ENCODE data around the gene FGA.

- TF ChIP-seq POLR2AphosphoS5 (IDR thresholded peaks at IDR 0.05; ENCODE audit: low read depth, low read length): no peak
- no peak for TF ChIP-seq RAD21 (IDR thresholded peaks at IDR 0.05; ENCODE audit: low read length)
- TF ChIP-seq TCF12 (IDR thresholded peaks at IDR 0.05): no peak
- TF ChIP-seq, protein P1, sequence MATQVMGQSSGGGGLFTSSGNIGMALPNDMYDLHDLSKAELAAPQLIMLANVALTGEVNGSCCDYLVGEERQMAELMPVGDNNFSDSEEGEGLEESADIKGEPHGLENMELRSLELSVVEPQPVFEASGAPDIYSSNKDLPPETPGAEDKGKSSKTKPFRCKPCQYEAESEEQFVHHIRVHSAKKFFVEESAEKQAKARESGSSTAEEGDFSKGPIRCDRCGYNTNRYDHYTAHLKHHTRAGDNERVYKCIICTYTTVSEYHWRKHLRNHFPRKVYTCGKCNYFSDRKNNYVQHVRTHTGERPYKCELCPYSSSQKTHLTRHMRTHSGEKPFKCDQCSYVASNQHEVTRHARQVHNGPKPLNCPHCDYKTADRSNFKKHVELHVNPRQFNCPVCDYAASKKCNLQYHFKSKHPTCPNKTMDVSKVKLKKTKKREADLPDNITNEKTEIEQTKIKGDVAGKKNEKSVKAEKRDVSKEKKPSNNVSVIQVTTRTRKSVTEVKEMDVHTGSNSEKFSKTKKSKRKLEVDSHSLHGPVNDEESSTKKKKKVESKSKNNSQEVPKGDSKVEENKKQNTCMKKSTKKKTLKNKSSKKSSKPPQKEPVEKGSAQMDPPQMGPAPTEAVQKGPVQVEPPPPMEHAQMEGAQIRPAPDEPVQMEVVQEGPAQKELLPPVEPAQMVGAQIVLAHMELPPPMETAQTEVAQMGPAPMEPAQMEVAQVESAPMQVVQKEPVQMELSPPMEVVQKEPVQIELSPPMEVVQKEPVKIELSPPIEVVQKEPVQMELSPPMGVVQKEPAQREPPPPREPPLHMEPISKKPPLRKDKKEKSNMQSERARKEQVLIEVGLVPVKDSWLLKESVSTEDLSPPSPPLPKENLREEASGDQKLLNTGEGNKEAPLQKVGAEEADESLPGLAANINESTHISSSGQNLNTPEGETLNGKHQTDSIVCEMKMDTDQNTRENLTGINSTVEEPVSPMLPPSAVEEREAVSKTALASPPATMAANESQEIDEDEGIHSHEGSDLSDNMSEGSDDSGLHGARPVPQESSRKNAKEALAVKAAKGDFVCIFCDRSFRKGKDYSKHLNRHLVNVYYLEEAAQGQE (IDR thresholded peaks at IDR 0.05; ENCODE audit: low read depth, low read length): no peak
- TF ChIP-seq, protein P2, sequence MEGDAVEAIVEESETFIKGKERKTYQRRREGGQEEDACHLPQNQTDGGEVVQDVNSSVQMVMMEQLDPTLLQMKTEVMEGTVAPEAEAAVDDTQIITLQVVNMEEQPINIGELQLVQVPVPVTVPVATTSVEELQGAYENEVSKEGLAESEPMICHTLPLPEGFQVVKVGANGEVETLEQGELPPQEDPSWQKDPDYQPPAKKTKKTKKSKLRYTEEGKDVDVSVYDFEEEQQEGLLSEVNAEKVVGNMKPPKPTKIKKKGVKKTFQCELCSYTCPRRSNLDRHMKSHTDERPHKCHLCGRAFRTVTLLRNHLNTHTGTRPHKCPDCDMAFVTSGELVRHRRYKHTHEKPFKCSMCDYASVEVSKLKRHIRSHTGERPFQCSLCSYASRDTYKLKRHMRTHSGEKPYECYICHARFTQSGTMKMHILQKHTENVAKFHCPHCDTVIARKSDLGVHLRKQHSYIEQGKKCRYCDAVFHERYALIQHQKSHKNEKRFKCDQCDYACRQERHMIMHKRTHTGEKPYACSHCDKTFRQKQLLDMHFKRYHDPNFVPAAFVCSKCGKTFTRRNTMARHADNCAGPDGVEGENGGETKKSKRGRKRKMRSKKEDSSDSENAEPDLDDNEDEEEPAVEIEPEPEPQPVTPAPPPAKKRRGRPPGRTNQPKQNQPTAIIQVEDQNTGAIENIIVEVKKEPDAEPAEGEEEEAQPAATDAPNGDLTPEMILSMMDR (IDR thresholded peaks at IDR 0.05): no peak
- TF ChIP-seq TAF1 (IDR thresholded peaks at IDR 0.05; ENCODE audit: borderline replicate concordance, low read depth, low read length): no peak
- TF ChIP-seq TEAD4 (IDR thresholded peaks at IDR 0.05; ENCODE audit: borderline replicate concordance, insufficient read depth): no peak
- TF ChIP-seq GABPA (IDR thresholded peaks at IDR 0.05; ENCODE audit: low read depth): no peak
- TF ChIP-seq EP300 (IDR thresholded peaks at IDR 0.05; ENCODE audit: borderline replicate concordance in 1 of 2, low read depth in 1 of 2, low read length in 1 of 2): no peak
- TF ChIP-seq NRF1 (IDR thresholded peaks at IDR 0.05; ENCODE audit: low read depth, low read length): no peak
- TF ChIP-seq YY1 (IDR thresholded peaks at IDR 0.05; ENCODE audit: low read depth): no peak
- no peak for TF ChIP-seq USF2 (IDR thresholded peaks at IDR 0.05; ENCODE audit: borderline replicate concordance, low read depth, low read length)
- TF ChIP-seq, protein P3, sequence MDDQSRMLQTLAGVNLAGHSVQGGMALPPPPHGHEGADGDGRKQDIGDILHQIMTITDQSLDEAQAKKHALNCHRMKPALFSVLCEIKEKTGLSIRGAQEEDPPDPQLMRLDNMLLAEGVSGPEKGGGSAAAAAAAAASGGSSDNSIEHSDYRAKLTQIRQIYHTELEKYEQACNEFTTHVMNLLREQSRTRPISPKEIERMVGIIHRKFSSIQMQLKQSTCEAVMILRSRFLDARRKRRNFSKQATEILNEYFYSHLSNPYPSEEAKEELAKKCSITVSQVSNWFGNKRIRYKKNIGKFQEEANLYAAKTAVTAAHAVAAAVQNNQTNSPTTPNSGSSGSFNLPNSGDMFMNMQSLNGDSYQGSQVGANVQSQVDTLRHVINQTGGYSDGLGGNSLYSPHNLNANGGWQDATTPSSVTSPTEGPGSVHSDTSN (IDR thresholded peaks at IDR 0.05): no peak
- no peak for TF ChIP-seq EZH2phosphoT487 (IDR thresholded peaks at IDR 0.05; ENCODE audit: borderline replicate concordance, low read depth)
These were observed 24.7 kb upstream of the FGA start for GRCh38 chr4:154615211-154615610.
